H1 (cell line): ENCODE data around the gene SCN1B. TPM values are rescaled to one million over a fixed set of nuclear protein-coding genes. Genes with fewer than 3 reads are reported as not detected.

Experiments
- ASH2L ChIP-seq: fragments of 200-600, 300-600 bp; sonication (generic); IDR thresholded peaks from one replicate; pipeline ENCODE4 v1.7.1; 2017; ENCODE audit warnings: low read length
- BCL11A ChIP-seq, 2 experiments: IDR thresholded peaks; one replicate each; pipeline ENCODE4 v1.6.1; 2011; ENCODE audit warnings: low read depth in 2 of 2, low read length in 2 of 2, mild to moderate bottlenecking in 2 of 2
- CTBP2 ChIP-seq: IDR thresholded peaks from 2 replicates; pipeline ENCODE4 v1.7.0; 2011; ENCODE audit warnings: borderline replicate concordance, mild to moderate bottlenecking, moderate library complexity, mixed read lengths, low read length; ENCODE audit not compliant: insufficient read depth, insufficient read length
- RAD21 ChIP-seq, 2 experiments: IDR thresholded peaks in 1 of 2; conservative IDR thresholded peaks in 1 of 2; 2 replicates each; pipeline ENCODE4 v1.6.1; 2011; ENCODE audit warnings: low read depth in 2 of 2, low read length in 2 of 2, improper control_type of control experiment in 1 of 2, inconsistent platforms in 1 of 2, mild to moderate bottlenecking in 1 of 2, moderate library complexity in 1 of 2
- SAP30 ChIP-seq: fragments of 300-600 bp; sonication (generic); IDR thresholded peaks from 2 replicates; pipeline ENCODE4 v1.7.1; 2012; ENCODE audit warnings: low read length, moderate library complexity, mild to moderate bottlenecking, inconsistent platforms; ENCODE audit not compliant: insufficient read depth, insufficient replicate concordance
- polyA plus RNA-seq, 7 experiments: library from polyadenylated mRNA; depleted of rRNA in 3 of 7; stranded (reverse) in 5 of 7; unstranded in 2 of 7; fragments of >200 nt in 5 of 7; fragments of 200-250 nt in 2 of 7; gene quantifications; 1 replicate in 5 of 7; 2 replicates in 1 of 7; 4 replicates in 1 of 7; pipeline versions ENCODE4 v1.2.1 to v1.2.3, GENCODE V29; 2011 to 2013; ENCODE audit warnings: missing spikeins in 2 of 7, mixed read lengths in 2 of 7
- total RNA-seq: library from RNA; stranded (reverse); fragmentation: NEBNext Ultra II Directional; extraction: Animal tissue kit (Norgen Biotek cat#: 25700); gene quantifications from 2 replicates; pipeline ENCODE4 v1.2.1, GENCODE V29; 2021
- TF ChIP-seq, protein P1 (sequence below): fragments of 300-600 bp; sonication (generic); IDR thresholded peaks from 2 replicates; pipeline ENCODE4 v1.7.1; 2012; ENCODE audit warnings: low read length, moderate library complexity, mild to moderate bottlenecking, inconsistent platforms; ENCODE audit not compliant: insufficient replicate concordance
- TF ChIP-seq, protein P2 (sequence below): IDR thresholded peaks from 2 replicates; pipeline ENCODE4 v1.6.1; 2012; ENCODE audit warnings: low read length, inconsistent platforms
- TF ChIP-seq, protein P3 (sequence below): IDR thresholded peaks from 2 replicates; pipeline ENCODE4 v1.6.1; 2011; ENCODE audit warnings: low read length, improper control_type of control experiment

Gene SCN1B
- total and polyA plus RNA-seq, 2 of the 8 experiments (the other 6 are each of a cell fraction or from before 2014, with no cell fraction given): 3.1 to 3.5 TPM

DNA sequence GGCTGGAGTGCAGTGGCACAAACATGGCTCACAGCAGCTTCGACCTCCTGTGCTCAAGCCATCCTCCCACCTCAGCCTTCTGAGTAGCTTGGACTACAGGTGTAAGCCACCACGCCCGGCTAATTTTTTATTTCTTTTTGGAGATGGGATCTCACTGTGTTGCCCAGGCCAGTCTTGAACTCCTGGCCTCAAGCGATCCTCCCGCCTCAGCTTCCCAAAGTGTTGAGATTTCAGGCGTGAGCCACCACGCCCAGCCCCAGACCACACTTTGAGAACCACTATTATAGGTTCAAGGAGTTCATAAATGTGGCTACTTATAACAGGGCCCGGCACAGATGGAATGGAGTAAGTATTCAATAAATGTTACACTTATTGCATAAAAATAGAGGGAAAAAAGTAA lies 3.3 kb upstream of the SCN1B start (continued):
- TF ChIP-seq, protein P1, sequence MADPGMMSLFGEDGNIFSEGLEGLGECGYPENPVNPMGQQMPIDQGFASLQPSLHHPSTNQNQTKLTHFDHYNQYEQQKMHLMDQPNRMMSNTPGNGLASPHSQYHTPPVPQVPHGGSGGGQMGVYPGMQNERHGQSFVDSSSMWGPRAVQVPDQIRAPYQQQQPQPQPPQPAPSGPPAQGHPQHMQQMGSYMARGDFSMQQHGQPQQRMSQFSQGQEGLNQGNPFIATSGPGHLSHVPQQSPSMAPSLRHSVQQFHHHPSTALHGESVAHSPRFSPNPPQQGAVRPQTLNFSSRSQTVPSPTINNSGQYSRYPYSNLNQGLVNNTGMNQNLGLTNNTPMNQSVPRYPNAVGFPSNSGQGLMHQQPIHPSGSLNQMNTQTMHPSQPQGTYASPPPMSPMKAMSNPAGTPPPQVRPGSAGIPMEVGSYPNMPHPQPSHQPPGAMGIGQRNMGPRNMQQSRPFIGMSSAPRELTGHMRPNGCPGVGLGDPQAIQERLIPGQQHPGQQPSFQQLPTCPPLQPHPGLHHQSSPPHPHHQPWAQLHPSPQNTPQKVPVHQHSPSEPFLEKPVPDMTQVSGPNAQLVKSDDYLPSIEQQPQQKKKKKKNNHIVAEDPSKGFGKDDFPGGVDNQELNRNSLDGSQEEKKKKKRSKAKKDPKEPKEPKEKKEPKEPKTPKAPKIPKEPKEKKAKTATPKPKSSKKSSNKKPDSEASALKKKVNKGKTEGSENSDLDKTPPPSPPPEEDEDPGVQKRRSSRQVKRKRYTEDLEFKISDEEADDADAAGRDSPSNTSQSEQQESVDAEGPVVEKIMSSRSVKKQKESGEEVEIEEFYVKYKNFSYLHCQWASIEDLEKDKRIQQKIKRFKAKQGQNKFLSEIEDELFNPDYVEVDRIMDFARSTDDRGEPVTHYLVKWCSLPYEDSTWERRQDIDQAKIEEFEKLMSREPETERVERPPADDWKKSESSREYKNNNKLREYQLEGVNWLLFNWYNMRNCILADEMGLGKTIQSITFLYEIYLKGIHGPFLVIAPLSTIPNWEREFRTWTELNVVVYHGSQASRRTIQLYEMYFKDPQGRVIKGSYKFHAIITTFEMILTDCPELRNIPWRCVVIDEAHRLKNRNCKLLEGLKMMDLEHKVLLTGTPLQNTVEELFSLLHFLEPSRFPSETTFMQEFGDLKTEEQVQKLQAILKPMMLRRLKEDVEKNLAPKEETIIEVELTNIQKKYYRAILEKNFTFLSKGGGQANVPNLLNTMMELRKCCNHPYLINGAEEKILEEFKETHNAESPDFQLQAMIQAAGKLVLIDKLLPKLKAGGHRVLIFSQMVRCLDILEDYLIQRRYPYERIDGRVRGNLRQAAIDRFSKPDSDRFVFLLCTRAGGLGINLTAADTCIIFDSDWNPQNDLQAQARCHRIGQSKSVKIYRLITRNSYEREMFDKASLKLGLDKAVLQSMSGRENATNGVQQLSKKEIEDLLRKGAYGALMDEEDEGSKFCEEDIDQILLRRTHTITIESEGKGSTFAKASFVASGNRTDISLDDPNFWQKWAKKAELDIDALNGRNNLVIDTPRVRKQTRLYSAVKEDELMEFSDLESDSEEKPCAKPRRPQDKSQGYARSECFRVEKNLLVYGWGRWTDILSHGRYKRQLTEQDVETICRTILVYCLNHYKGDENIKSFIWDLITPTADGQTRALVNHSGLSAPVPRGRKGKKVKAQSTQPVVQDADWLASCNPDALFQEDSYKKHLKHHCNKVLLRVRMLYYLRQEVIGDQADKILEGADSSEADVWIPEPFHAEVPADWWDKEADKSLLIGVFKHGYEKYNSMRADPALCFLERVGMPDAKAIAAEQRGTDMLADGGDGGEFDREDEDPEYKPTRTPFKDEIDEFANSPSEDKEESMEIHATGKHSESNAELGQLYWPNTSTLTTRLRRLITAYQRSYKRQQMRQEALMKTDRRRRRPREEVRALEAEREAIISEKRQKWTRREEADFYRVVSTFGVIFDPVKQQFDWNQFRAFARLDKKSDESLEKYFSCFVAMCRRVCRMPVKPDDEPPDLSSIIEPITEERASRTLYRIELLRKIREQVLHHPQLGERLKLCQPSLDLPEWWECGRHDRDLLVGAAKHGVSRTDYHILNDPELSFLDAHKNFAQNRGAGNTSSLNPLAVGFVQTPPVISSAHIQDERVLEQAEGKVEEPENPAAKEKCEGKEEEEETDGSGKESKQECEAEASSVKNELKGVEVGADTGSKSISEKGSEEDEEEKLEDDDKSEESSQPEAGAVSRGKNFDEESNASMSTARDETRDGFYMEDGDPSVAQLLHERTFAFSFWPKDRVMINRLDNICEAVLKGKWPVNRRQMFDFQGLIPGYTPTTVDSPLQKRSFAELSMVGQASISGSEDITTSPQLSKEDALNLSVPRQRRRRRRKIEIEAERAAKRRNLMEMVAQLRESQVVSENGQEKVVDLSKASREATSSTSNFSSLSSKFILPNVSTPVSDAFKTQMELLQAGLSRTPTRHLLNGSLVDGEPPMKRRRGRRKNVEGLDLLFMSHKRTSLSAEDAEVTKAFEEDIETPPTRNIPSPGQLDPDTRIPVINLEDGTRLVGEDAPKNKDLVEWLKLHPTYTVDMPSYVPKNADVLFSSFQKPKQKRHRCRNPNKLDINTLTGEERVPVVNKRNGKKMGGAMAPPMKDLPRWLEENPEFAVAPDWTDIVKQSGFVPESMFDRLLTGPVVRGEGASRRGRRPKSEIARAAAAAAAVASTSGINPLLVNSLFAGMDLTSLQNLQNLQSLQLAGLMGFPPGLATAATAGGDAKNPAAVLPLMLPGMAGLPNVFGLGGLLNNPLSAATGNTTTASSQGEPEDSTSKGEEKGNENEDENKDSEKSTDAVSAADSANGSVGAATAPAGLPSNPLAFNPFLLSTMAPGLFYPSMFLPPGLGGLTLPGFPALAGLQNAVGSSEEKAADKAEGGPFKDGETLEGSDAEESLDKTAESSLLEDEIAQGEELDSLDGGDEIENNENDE: no peak
- TF ChIP-seq ASH2L (no peak), SAP30 (no peak), CTBP2 (no peak), RAD21 (IDR thresholded peaks at IDR 0.05 in 1 of 2, conservative IDR thresholded peaks at IDR 0.05 in 1 of 2; ENCODE audit: low read depth in 2 of 2, low read length in 2 of 2) (no peak), BCL11A (IDR thresholded peaks at IDR 0.05; ENCODE audit: low read depth in 2 of 2, low read length in 2 of 2) (no peak)
- TF ChIP-seq, protein P2, sequence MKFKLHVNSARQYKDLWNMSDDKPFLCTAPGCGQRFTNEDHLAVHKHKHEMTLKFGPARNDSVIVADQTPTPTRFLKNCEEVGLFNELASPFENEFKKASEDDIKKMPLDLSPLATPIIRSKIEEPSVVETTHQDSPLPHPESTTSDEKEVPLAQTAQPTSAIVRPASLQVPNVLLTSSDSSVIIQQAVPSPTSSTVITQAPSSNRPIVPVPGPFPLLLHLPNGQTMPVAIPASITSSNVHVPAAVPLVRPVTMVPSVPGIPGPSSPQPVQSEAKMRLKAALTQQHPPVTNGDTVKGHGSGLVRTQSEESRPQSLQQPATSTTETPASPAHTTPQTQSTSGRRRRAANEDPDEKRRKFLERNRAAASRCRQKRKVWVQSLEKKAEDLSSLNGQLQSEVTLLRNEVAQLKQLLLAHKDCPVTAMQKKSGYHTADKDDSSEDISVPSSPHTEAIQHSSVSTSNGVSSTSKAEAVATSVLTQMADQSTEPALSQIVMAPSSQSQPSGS: no peak
- TF ChIP-seq, protein P3, sequence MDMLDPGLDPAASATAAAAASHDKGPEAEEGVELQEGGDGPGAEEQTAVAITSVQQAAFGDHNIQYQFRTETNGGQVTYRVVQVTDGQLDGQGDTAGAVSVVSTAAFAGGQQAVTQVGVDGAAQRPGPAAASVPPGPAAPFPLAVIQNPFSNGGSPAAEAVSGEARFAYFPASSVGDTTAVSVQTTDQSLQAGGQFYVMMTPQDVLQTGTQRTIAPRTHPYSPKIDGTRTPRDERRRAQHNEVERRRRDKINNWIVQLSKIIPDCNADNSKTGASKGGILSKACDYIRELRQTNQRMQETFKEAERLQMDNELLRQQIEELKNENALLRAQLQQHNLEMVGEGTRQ: no peak
